ENCODE results near the gene MYO1G.

MYO1G gene

DNA sequence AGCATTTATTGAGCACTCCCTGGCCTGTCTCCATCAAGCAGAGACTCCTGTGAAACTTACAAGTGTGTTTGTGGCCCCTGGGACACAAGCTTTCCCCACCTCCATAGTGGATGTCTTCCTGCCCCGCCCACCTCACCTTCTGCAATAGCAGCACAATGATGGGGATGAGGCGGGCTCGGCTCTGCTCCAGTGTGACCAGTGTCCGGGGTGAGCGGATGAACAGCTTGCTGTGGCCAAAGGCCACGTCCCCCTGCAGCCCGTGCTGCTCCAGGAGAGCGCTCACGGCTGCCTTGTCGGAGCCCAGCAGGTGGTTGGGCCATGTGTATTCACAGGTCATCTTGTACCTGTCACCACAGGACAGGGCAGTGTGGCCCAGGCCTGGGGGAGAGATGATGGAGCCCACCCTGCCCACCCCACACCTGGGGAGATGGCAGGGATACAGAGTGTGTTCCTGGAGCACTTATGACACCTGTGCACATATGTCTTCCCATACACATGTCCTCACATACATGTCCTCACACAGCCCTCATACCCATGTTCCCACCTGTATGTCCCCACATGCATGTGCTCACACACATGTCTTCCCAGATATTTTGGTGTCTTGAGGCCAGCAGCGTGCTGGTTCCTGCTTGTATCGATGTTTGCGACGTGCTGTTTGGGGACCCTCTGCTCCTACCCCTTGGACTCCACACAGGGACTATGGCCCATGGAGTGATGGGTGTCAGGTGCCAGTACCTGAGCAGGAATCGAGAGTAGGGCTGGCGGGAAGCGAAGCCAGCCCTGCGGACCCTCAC is 12.7 kb downstream of the MYO1G start:
- no peak for DNase-seq

DNA sequence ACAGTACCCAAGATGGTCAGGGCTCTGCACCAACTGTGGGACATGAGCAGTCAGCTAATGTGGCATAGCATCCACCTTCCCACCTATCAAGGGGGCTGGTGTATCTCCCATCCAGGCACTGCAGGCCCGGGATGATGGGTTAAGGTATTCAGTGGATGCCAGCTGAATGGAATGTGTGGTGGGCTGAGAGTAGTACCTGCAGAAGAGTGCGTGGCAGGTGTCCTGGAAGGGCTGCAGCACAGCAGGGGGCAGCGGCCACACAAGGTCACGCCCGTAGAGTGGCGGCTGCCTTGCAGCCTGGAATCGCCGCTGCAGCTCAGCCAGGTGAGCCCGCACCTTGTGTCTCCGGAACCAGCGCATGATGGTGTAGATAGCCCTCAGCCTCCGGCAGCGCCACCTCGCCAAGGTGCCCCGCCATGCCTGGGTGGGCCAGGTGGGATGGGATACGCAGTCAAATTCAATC is 13.3 kb downstream of the MYO1G start:
- DNase-seq = no peak

DNA sequence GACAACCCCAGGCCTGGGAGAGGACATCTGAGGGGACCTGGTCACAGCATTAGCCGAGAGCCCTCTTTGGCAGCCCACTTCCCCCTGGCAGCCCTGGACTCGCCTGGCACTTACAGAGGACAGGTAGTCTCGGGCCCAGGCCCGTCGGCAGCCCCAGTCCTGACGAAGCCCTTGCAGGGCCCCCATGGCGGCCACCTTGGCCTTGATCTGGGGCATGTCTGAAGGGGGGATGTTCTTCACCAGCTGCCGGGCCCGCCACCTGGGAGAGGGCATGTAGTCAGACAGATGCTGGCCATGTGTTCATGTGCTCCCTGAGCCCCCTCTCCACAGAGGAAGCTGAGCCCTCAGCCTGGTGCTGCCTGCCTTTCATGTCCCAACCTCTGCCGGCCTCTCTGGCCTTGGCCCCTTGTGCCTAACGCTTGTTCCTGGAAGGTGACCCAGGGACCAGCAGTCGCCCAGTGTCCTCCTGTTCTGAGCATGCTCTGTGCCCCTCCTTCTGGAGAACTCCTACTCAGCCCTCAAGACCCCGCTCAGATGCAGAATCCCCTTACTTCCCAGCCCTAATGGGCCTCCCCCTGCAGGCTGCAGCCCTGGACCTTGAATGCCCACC is 13.9 kb downstream of the MYO1G start:
- DNase-seq = no peak

DNA sequence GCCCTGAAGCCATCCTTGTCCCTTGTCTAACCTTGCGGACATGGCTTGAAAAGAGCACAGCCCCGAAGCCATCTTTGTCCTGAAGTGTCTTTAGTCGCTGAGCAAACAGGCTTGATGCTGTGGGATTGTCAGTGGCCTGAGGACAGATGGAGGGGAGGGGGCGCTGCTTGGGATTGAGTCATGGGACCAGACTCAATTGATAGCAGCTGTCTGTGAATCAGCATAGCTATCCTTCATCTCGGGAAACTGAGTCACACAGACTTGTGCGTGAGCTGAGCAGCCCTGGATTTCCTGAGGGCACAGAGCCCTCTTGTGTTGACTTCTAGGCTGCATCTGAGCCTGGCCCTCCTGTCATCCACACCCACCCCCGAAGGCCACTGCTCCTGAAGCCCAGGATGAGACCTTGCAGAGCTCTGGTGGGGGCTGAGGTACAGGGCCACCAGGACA is 14.4 kb downstream of the MYO1G start:
- DNase-seq = no peak

DNA sequence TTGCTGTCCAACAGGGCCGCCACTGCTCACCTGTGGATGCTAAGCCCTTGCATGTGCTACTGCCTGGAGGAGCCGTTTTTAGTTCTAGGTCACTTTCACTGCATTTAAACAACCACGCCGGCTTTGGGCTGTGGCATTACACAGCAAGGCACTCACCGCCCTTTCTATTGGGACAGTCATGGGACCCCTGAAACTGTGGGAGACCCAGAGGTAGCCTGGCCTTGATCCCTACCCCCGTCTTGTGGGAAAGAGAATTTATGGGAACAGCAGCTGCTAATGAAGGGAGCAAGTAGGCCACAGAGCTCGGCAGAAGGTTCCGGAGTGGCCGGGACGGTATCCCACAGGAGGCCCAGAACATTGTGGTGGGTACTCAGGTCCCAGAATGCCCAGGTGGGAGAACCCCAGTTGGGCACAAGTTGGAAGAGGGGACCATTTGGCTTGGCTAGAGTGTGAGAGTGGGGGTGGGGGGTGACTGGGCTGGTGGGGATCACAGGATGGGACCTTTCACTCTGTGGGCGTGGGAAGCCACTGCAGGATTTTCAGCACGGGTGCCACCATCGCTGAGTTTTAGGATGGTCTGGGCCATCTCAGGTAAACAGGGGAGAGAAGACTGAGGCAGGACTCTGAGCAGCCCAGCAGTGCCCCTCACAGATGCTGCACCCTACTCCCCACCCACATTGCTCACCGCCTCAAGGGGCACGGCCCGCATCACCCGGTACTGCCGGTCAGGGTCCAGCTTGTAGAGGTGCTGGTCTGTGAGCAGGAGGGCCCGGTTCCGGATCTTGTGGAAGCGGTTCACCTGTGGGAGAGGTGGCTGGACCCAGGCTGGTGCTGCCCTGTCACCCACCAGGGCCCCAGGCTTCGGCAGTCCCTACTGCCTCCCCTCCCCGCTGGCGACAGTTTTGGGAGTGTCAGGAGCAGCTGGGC is 15.2 kb downstream of the MYO1G start:
- no peak for DNase-seq

DNA sequence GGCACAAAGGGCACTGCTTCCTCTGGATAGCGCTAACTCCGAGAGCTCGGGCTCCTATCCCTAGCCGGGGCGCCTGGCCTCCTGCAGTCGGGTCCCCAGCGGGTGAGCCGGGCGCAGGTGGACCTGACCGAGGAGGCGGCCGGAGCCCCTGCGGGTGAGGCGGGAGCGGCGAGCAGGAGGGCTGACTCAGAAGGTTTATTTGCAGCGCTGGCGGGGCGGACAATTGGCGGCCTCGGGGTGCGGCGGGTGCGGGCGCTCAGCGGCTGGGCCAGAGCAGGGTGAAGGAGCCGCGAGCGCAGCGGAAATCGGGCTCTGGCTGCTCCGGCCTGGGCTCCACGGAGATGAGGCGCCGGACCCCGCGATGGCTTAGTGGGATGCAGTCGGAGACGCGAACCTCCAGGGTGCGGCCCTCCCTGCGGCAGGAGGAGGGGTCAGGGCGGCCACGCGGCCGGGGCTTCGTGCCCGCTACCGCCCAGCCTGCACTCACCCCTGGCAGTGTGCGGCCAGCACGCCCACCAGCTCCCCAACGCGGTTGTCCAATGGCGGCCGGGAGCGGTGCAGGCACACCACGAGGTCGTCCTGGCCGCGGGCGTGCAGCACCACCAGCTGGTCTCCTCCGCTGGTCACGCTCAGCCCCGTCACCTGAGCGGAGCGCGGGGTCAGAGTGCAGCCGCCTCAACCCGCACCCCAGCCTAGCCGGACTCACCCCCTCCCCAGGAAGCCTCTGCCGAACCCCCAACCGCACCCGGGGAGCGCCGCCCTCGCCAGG is 16.1 kb downstream of the MYO1G start:
- no peak for DNase-seq

DNA sequence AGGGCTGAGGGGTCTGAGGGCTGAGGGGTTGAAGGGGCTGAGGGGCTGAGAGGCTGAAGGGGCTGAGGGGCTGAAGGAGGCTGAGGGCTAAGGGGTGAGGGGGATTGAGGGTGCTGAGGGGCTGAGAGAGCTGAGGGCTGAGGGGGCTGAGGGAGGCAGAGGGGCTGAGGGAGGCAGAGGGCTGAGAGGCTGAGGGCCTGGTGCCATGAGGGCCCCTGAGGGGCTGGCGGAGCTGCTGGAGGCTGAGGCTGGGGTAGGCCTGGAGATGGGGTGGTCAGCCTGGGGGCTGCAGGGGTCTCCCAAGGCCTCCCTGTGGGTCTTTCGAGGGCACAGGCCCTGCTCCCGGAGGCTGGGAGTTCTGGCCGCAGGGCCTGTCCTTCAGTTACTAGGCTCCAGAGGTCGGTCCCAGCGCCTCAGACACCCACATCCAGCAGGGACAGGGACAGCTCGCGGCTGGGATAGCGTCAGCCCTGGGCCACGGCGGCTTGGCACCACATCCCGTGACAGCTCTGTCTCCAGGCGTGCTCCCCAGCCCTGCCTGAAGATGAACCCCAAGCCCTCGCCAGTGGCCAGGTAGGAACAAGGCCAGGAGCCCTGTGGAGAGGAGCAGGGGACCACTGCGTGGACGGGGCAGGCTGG is 16.9 kb downstream of the MYO1G start:
- DNase-seq = no peak

DNA sequence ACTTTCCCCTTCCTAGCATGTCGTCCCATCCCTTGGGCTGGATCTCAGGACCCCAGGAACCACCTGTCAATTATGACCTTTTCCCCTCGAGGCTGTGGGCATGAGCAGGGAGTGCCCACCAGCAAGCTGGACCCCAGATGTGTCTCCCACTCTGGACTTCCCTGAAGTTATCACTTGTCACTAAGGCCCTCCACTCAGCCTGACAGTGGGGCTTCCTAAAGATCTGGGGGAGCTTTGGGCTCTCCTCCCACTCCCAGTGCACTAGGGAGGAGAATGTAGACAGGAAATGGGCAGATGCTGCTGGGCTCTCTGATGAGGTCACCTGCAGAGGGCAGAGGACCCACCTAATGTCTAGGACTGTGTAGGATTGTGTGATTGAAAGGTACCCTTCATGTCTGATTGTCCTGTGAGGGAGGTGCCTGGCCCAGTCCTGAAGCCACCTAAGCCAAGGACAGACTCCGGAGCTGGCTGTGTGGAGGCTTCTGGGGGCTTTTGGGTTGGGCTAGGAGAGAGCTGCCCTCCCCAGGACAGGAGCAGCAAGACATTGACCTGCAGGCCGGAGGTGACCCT is 18.7 kb downstream of the MYO1G start:
- DNase-seq = no peak

DNA sequence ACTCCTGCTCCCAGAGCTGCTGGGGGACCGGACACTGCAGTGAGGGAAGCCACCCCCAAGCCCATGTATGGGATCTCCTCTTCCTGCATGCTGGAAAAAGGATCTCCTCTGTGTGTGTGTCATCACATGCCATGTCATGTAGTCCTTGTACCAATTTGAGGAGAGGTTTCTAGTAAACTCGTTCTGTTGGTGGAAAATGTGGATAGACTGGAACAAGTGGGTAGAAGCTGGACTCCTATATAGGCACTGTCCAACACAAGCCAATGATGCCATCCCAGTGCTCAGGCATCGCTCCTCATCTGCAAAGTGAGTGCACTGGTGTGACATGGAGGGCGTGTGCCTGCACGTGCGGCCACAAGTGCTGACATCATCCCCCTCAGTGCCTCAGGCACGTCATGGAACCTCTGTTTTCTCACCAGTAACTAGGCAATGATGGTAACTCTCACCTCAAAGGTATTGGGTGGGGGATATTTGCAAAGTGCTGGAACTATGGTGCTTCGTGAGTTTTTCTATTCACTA is 19.3 kb downstream of the MYO1G start:
- no peak for DNase-seq

DNA sequence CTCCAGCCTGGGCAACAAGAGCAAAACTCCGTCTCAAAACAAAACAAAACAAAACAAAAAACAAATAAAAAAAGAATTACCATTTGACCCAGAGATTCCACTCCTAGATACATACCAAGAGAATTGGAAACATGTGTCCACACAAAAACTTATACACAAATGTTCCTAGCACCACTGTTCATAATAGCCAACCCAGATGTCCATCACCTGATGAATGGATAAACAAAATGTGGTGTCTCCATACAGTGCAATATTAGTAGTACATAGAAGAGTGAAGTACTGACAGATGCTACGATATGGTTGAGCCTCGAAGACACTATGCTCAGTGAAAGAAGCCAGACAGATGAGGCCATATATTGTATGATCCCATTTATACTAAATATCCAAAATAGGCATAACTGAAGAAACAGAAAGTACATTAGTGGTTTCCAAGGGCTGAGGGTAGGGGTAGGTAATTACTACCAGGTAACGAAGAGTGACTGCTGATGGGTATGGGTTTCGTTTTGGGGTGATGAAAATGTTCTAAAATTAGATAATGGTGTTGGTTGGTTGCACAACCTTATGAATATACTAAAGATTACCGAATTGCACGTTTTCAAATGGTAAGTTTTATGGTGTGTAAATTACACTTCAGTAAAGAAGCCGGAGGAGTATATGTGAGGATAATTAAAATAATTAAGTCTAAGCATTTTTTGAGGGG is 20.0 kb downstream of the MYO1G start:
- no peak for DNase-seq

DNA sequence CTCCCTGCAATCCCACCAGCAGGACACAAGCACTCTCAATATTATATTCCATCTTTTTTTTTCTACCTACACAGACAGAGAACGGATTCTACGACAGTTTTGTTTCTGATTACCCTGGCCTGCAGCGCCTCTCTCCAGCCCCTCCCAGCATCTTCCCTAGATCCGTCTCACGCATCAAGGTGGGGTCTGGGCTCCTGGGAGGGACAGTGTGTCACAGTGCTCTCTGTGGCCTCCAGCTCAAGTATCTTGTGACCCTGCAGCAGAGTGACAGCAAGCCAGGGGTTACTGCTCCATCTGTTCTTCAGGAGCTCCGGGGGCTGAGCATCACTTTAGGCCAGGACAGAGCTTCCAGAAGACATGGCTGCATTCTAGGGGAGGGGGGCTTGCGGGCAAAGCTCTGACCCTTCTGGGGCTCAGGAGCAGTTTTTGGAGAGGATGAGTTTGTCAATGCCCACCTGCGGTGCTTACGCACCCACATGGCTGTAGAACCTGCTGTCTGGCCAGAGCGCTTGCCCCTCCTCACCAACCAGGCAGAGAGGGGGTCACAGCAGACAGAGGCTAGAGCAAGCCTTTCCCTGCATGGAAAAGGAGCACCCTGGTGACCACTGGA is 22.6 kb downstream of the MYO1G start:
- DNase-seq = no peak

DNA sequence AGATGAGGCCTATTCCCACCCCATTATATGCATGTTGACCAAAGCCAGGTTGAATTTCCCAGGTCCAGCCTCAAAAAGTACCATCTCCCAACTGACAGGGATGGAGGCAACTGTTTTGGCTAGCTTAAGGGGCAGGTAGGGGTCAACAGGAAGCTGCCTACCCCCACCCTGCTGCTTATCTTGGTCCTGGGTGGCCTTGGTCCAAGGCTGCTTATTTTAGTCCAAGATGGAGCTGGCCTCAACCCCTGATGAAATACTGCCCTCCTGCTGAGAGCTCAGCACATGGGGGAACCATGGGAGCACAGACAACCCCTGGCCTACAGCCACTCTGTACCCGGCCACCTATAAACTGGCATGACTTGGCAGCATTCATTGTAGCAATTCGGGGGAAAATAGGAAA is 23.1 kb downstream of the MYO1G start:
- no peak for DNase-seq

DNA sequence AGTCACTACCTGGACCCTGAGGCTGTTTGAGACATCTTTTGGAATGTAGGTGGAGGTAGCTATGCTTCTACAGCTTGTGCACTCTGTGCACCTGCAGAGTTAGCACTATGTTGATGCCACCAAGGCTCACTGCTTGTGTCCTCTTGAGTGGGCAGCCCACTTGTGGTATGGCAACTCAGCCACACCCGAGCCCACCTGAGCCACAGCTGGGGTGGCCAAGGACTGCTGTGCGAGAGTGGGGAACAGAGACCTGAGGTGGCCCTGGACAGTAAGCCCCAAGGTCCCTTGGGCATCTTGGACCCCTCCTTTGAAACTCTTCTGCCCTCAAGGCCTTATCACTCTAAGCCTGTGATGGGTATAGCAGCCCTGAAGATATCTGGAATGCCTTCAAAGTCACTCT is 25.7 kb downstream of the MYO1G start:
- no peak for DNase-seq

DNA sequence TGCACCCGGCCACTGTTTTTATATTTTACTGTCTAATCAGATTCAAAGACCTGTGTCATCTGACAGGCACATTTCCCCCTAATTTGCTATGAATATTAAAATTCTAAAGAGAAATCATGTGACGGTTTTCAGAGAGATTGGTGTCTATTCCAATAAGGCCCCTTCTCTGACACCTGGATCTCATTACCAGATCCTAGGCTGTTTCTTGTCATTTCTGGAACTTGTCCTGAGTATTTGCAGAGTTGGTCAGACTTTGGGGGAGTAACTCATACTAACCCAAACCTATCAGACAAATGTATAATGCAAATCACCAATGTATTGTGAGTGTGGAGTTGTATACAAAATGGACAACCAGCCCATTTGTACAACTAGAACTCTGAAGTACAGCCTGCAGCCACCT is 29.5 kb downstream of the MYO1G start:
- no peak for DNase-seq

DNA sequence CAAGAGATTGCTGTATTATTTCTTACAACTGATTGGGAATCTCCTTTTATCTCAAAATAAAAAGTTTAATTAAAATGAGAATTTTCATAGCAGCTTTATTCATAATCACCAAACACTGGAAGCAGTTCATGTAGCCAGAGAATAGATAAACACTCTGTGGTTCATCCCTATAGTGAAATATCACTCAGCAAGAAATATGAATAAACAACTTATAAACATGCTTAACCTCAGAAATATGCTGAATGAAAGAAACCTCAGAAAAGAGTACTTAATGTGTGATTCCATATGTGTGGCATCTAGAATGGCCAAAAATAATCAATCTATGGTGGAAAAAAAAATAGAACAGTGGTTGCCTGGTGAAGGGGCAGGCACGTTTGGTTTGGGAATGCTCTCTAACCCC is 33.3 kb downstream of the MYO1G start:
- DNase-seq = no peak

DNA sequence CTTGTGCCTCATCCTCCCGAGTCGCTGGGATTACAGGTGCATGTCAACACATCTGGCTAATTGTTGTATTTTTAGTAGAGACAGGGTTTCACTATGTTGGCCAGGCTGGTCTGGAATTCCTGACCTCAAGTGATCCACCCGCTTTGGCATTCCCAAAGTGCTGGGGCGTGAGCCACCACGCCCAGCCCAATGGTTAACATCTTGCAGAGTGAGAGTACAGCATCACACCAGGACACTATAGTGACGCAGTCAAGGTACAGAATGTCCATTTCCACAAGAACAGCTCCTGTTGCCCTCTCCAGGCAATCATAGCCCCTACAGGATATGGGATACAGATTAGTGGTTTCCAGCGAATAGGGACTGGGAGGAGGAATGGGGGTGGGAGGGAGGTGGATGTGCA is 34.0 kb downstream of the MYO1G start:
- no peak for DNase-seq

DNA sequence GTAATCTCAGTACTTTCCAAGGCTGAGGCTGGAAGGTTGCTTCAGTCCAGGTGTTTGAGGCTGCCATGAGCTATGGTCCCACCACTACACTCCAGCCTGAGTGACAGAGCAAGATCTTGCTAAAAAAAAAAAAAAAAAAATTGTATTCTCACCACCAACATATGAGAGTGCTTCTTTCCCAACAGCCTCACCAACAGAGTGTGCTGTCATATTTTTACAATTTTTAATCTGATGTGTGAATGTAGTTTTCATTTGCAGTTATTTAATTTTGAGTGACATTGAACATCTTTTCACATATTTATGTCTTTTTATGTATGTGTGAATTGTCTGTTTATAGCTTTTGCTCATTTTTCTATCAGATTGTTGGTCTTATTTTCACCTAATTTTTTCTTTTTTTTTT is 35.2 kb downstream of the MYO1G start:
- DNase-seq = no peak

DNA sequence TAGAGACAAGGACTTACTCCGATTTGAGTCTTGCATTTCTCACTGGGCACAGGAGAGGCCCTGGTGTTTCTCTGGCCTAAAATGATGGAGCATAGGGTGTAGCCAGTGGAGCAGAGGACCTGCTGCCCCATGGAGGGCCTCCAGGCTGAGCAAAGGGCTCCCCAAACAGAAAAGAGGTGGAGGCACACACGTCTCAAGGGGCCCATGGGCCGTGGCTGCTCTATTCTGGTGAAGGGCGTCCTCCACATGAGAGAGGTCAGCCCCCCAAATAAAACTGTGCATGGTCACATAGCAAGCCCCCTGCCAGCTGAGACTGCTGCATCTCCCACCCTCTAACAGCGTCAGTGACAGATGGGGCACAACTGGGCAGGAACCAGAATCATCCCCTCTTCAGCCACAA is 41.4 kb downstream of the MYO1G start:
- DNase-seq = no peak

DNA sequence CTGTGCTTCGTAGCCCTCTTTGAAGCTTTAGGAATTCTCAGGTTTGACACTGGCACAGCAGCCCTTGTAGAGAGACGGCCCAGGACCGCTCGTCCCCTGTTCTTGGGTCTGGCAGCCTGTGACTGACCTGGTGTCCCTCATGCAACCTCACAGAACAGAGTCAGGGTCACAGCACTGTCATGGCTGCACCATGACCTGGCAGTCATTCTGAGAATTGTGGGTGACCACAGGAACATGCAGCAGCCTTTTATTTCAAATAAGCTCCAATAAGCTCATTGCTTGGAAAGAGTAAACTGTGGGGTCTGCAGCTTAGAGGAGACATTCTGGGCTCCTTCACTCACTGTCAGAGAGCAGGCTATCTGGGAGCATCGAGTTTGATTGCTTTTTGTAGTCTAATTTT is 42.5 kb downstream of the MYO1G start:
- peak; percentile 27 for DNase-seq

DNA sequence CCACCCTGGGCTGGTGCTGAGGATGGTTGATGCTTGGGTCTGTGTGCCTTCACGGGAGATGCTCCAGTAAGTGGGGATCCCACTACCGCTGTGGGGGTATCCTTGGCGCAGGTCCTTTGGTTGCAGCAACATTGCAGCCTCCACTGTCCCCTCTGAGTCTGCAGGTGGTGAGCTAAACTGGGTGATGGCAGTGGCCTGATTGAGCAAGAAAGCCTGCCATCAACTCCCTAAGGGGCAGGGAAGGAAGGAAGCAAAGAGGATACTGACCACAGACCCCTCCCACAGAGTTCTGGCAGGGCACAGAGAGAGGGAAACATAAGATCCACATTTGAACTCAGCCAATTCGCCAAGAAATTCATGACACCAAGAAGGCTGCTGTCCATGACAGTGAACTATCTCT is 43.2 kb downstream of the MYO1G start:
- DNase-seq = no peak

DNA sequence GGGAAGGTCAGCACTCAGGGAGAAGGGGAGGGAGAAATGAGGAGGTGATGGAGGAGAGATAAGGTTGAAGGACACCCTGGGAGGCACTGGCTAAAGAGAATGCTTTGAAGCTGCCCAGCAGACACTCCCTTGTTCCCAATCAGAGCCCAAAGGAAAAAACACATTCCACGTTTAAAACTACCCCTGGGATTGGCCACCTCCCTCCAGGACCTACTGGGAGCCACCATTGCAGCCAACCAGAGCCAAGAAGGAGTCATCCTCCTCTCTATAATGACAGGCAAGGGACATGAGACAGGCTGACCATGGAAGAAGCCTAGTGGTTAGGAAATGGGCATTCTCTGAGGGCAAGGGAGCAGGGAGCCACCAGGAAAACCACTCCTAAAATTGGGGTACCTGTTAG is 43.8 kb downstream of the MYO1G start:
- no peak for DNase-seq

Data from activated CD4-positive, alpha-beta T cell treated with anti-CD3 and anti-CD28 coated beads, Interleukin-10, Interleukin-2, amounts not matched to agents 100 ng/mL and 50 ng/mL, durations not matched to agents 16 hours and 8 hours (primary cell).